ENCODE data around the gene SKAP2.

- TF ChIP-seq POLR2AphosphoS5 (IDR thresholded peaks at IDR 0.05) (no peak), CTCF (IDR thresholded peaks at IDR 0.05) (no peak), EP300 (IDR thresholded peaks at IDR 0.05) (no peak)
These were observed 239.6 kb downstream of the SKAP2 start for GRCh38 chr7:26624839-26625238.
